DOHH2 (cell line): Measurements from ENCODE around the gene IL1RN.

Experiments
- CTCF ChIP-seq: fragments of 200-600 bp; sonication (generic); IDR thresholded peaks from one replicate; pipeline ENCODE4 v1.5.1; 2014; ENCODE audit warnings: antibody characterized with exemption, mild to moderate bottlenecking, low read depth, low read length; ENCODE audit not compliant: poor library complexity, severe bottlenecking
- EZH2phosphoT487 ChIP-seq: fragments of 200-600 bp; sonication (generic); IDR thresholded peaks from 2 replicates; pipeline ENCODE4 v1.6.1; 2017; ENCODE audit warnings: borderline replicate concordance, mild to moderate bottlenecking, antibody characterized with exemption, low read length, moderate library complexity, mixed read lengths

- TF ChIP-seq CTCF (no peak), EZH2phosphoT487 (no peak)
Observed at GRCh38 chr2:113079131-113079530, 48.3 kb upstream of the IL1RN start.
